IPS-18c (cell line): Measurements from ENCODE around the gene PSMD10.

ENCODE experiments used
- H3K4me3 ChIP-seq: 2 replicates; pipeline ENCODE4 v1.7.0; 2013; ENCODE audit warnings: low read depth, mild to moderate bottlenecking, low read length, moderate library complexity; ENCODE audit not compliant: insufficient read depth
- H3K9me3 ChIP-seq: one replicate; pipeline ENCODE4 v1.6.1; 2013; ENCODE audit warnings: mild to moderate bottlenecking, low read length, moderate library complexity; ENCODE audit not compliant: control insufficient read depth, insufficient read depth

PSMD10 gene

GRCh38 chrX:108090491-108091263, 665 bp downstream of the PSMD10 start:
- H3K4me3 ChIP-seq = peak overlapping the region; percentile 91

GRCh38 chrX:108088511-108088910, 2.8 kb downstream of the PSMD10 start:
- H3K4me3 ChIP-seq = no peak overlapping the region
- no peaks in the 10 kb centered on the region for H3K9me3 ChIP-seq

More at GRCh38 chrX:108090491-108091263, 665 bp downstream of the PSMD10 start:
- no peaks in the 10 kb centered on the region for H3K9me3 ChIP-seq

- no peaks in the 10 kb centered on the region for H3K9me3 ChIP-seq
- H3K4me3 ChIP-seq = no peak overlapping the region
Observed at GRCh38 chrX:108087792-108088191, 3.5 kb downstream of the PSMD10 start.

- no peaks in the 10 kb centered on the region for H3K9me3 ChIP-seq
- H3K4me3 ChIP-seq = no peak overlapping the region
Observed at GRCh38 chrX:108081110-108081509, 10.2 kb downstream of the PSMD10 start.

- no peaks in the 10 kb centered on the region for H3K9me3 ChIP-seq
- H3K4me3 ChIP-seq = no peak overlapping the region
Observed at GRCh38 chrX:108072746-108073145, 18.6 kb downstream of the PSMD10 start.

- no peak overlapping the region for H3K4me3 ChIP-seq
- no peaks in the 10 kb centered on the region for H3K9me3 ChIP-seq
Observed at GRCh38 chrX:108071578-108071977, 19.8 kb downstream of the PSMD10 start.

- Histone ChIP-seq H3K9me3 (no peaks in the 10 kb centered on the region), H3K4me3 (no peak overlapping the region)
Observed at GRCh38 chrX:108070891-108071290, 20.5 kb downstream of the PSMD10 start.

- H3K9me3 ChIP-seq = no peaks in the 10 kb centered on the region
- no peak overlapping the region for H3K4me3 ChIP-seq
Observed at GRCh38 chrX:108068121-108068520, 23.2 kb downstream of the PSMD10 start.

GRCh38 chrX:108064613-108065012, 26.7 kb downstream of the PSMD10 start:
- Histone ChIP-seq H3K4me3 (no peak overlapping the region), H3K9me3 (no peaks in the 10 kb centered on the region)

GRCh38 chrX:108064001-108064400, 27.3 kb downstream of the PSMD10 start:
- Histone ChIP-seq H3K4me3 (no peak overlapping the region), H3K9me3 (no peaks in the 10 kb centered on the region)

- no peaks in the 10 kb centered on the region for H3K9me3 ChIP-seq
- no peak overlapping the region for H3K4me3 ChIP-seq
Observed at GRCh38 chrX:108059801-108060200, 31.5 kb downstream of the PSMD10 start.

- no peak overlapping the region for H3K4me3 ChIP-seq
- no peaks in the 10 kb centered on the region for H3K9me3 ChIP-seq
Observed at GRCh38 chrX:108055546-108055945, 35.8 kb downstream of the PSMD10 start.

GRCh38 chrX:108053218-108053617, 38.1 kb downstream of the PSMD10 start:
- H3K9me3 ChIP-seq = no peaks in the 10 kb centered on the region
- no peak overlapping the region for H3K4me3 ChIP-seq

GRCh38 chrX:108049649-108050048, 41.7 kb downstream of the PSMD10 start:
- H3K9me3 ChIP-seq = no peaks in the 10 kb centered on the region
- H3K4me3 ChIP-seq = no peak overlapping the region

- Histone ChIP-seq H3K4me3 (no peak within 1 kb of the TSS), H3K9me3 (no peaks in the 10 kb centered on the region)
Observed at GRCh38 chrX:108044554-108045256, 46.6 kb downstream of the PSMD10 start, which contains the start of gene VSIG1. Gene VSIG1, plus strand, starts transcription at chrX:108045065. Its CDS starts 66 bp downstream, at chrX:108045131.

- H3K9me3 ChIP-seq = no peaks in the 10 kb centered on the region
- H3K4me3 ChIP-seq = no peak overlapping the region
Observed at GRCh38 chrX:108036298-108036973, 54.9 kb downstream of the PSMD10 start.

- Histone ChIP-seq H3K9me3 (no peaks in the 10 kb centered on the region), H3K4me3 (no peak overlapping the region)
Observed at GRCh38 chrX:108034725-108035124, 56.6 kb downstream of the PSMD10 start.
